ENCODE data around the gene MSI2.

MSI2 gene

DNA sequence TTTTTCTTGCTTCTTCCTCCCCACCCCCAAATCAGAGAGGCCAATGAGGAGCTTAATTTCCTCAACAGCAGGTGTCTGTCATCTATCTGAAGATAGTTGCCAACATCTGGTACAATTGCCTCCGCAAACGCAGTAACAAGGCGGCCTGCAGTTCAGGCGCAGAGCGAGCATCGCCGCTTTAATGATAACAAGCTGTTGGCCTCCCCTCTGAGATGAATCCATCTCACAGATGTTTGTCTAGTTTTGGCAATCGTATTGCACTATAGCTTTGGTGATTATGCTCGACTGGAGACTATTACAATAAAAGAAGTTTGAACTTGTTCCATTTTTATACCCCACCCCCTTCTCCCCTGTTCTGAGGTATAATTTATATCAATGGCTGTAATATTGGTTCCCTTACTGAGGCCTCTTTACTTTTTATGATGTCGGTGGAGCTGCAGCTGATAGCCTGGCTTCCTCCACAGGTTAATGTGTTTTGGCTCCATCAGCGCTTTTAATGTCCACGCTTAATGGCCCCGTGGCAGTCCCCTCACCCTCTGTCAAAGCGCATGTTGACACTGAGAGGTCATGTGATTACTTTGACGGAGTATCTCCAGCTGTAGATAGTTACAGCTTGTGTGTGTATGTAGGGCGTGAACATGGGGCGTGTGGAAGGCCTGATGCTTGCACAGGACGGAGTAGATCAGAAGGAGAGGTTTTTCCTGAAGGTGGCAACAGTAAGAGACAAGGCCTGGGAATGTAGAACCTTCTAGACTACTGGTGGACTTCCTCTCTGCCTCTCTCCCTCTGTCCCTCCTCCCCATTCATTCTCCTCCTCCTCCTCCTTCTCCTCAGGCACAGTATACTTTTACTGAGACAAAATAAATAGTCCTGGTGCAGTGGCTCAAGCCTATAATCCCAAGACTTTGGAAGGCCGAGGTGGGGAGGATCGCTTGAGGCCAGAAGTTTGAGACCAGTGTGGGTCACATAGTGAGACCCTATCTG lies 164.7 kb downstream of the MSI2 start:
- DNase-seq = no peak

DNA sequence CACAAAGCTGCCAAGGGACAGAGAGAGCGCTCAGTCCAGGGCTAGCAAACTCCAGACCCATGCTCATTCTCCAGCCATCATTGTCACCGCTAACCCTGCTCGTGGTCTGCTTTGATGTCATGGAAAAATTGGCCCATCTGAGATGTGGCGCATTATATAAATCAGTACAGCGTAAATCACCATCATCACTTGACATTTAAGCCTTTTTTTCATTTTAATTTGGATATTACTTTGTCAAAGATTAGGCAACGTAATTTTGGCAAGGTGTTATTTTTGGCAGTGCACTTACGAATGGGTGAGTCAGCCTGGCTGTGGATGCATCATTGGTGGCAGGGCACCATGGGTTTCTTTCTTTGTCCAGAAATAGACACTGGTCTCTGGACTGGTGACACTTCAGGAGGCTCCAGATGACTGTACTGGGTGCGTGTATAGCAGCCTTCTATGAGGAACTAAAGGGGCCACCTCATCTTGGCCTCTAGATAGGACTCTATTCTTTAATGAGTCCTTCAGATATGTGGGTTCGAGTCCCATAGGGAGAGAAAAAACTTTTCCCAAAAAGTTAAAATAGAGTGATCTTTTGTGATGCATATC lies 166.3 kb downstream of the MSI2 start:
- no peak for DNase-seq

DNA sequence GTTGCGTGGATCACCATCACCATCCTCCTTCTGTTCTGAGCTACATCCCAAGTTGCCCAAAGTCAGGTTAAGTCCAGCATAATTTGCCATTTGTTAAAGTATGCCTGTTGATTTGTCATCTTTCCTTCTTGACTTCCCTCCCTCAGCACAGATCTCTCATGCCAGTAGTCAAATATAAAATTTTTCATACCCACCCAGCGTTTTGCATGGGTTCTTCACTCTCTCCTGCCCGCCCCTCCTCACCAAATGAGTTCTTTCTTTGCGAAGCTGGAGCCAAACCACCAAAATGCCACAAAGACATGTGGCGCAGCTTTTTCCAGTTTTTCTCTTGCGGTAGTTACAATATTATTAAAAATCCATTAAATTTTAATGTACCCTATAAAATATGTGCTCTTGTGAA lies 167.2 kb downstream of the MSI2 start:
- no peak for DNase-seq

DNA sequence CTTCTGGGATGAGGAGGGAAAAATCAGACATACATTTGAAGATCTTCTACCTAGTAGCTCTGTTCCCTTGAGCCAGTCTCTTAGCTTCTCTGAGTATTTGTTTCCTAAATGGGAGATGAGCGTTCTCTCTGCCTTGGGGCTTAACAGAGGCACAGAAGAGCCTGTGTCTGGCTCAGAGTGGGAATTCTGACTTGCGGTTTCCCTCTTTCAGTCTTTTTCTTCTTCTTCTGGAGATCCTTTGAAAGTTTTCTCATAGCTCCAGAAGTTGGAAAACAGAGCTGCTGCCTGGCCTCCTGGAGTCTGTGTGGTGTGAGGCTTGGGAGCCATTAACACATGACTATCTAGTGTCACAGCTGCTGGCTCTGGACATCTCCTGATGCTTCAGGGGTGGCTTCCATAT lies 167.9 kb downstream of the MSI2 start:
- DNase-seq = no peak

DNA sequence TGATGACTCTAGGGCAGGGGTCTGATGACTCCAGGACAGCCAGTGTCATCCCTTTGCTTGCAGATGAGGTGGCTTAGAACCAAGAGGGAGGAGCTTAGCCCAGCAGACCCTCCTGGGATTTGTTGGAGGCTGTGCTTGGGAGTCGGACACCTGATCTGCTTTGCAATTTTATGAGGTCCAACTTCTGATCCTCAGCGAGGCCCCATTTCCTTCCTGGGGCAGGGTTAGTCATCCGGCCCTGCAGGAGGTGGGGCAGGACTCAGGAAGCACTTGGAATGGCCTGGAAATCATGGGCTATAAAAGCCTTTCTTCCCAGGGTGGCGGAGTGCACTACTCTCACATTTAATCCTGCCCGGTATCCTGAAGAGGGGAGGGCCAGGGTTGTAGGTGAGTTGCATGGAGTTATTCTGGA lies 168.5 kb downstream of the MSI2 start:
- DNase-seq = no peak

DNA sequence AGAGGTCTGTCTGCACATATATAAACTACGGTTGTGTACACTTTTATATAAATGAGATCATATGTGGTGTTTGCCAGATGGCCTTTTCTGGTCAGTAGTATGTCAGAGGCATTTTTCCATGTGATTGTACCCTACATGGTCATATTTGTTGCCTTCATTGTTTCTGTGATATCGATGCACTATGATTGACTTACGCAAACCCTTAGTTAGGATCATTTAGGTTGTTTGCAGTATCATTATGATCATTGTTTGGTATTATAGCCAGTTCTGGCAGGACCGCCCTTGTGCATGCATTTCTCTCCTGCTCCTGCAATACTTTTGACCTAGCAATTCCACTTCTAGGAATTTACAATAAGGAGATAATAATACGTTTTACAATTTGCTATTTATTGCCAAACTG lies 169.1 kb downstream of the MSI2 start:
- DNase-seq = no peak

DNA sequence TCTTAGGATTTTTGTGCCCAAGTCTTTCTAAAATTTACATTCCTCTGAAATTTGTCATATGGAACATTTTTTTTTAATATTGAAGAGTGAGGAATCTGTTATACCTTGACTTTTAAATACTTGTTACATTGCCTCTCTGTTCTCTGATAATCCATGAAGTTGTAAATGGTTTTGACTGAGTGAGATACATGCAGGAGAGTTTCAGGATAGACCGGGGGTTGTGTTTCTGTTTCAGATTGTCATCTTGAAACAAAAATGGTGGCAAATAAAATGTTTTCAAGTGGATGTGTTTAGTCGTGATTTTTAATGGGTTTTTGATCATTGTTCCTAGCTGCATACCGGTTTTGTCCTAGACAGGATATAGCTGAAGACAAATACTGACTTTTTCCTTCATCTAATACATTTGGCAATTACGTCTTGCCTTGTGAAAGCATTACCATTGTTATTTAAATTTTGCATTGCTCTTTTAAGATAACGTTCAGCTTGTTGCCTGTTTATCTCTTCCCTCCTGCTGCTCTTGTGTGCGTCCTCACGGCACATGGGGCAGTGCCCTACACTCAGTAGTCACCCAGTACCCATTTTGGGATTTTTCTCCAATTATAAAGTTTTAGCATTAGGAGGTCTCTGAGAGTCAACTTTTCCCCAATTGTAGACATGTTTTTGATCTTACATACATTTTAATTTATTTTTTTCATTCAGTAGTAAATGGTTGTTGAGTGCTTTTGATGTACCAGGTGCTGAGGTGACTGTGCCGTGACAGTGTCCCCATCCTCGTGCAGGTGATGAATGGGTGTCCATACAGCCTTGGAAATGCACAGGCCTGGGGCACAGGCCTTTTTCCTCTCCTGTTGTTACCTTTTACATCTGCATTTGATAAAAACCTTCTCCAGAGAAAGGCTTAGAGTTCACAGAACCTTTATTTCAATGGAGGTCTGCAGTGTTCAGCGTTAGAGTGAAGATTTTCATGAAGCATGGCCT lies 169.9 kb downstream of the MSI2 start:
- DNase-seq = no peak

DNA sequence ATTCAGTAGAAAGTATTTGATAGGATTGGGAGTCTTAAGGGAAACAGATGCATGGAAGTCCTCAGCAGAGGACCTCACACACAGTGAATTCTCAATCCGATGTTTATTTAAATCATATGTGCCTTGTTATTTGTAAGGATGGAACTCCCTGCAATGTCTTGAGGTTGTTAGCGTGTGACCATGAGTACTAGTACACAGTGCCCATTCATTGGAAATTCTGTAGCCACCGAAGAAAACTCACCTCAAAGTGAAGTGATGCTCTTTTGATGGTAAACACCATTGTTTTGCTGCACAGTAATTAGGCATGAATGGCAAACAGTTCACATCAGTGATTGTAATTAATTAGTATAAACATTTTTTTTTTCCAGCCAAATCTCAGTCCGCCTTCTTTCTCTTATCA lies 173.6 kb downstream of the MSI2 start:
- no peak for DNase-seq

DNA sequence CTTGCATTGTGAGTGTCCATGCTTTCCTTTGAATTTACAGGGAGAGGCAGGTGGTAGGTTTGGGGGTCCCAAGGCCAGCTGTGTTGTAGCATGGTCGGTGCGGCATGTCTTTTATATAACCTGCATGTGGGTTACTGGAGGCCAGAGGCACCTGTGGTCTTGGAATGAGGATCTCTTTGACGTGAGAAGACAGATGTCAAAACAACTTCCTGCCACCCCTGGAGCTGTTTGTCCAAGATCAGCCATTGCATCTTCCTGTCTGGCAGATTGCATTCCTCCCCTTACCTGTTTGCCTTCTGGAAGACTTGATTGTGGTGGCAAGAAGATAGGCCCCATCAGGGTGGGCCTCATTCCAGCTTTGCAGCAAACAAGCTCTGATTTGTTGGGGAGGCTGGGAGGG lies 175.1 kb downstream of the MSI2 start:
- no peak for DNase-seq

DNA sequence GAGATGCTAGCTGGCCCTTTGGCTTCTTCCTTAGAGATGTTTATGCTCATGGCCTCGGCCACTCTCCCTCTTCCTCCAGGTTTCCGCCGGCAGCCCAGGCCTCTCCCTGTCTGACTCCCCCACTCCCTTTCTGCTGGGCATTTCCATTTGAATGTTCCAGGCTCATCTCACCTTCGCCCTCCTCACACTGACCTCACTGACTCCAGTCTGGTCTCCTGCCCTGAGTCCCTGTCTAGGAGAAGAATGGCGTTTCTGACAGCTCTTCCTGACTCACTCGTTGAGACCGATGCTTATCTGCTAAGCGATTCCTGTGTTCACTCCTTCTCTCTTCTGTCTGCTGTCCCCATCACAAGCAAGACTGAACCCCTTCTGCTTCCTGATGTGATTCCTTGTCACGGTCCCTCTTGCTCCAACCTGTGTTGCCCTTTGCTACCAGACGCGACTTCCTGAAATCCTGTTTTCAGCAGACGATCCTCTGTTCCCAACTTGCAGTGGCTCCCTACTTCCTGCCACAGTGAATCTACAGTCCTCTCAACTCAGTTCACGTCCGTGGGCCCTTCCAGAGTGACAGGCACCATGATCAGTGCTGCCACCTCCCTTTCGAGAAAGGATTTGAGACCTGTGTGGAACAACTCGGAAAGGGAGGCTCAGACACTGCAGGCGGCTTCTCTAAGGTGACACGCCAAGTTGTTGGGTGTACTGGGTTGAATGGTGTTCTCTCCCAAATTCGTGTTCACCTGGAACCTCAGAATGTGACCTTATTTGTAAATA lies 176.4 kb downstream of the MSI2 start:
- no peak for DNase-seq

DNA sequence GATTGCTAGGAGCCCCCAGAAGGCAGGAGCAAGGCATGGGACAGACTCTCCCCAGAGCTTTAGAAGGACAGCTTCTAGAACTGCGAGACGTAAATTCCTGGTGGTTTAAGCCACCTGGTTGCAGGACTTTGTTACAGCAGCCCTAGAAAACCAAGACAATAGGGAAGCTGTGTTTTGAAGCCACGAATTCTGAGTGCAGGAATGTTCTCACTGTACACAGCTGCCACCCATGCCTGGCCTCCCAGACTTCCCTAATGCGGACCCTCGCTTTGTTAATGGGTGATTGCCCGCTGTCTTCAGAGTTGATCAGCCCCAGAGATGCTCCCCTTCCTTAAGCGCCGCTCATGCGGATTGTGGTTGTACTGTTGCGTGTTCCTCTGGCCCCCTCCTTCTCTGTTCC lies 177.1 kb downstream of the MSI2 start:
- DNase-seq = no peak

DNA sequence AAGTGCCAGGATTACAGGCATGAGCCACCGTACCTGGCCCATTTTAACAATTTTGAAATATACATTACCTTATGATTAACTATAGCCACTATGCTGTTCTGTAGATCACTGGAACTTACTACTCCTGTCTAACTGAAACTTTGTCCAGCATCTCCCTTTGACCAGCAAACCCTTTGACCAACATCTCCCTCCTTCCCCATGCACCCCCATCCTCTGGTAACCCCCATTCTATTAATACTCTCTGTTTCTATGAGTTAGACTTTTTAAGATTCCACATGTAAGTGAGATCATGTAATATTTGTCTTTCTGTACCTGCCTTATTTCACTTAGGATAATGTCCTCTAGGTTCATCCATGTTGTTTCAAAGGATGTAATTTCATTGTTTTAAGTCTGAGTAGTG lies 178.0 kb downstream of the MSI2 start:
- DNase-seq = no peak

DNA sequence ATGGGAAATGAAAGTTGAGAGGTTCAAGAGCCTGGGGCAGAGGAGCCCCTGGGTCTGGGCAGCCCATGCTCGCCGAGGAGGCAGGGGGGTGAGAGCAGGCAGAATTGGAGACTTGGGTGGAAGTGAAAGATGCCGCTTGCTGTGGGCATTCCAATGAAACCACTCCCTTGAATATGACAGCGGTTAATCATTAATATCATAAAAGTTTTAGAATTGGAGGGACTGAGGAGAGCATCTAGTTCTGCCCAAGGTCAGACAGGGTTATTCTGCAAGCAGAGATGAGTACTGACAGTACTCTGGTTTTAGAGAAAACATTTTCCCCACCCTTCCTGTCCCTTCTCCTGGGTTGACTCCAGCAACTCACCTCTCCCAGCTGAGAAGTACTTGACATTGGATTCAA lies 180.2 kb downstream of the MSI2 start:
- DNase-seq = no peak

DNA sequence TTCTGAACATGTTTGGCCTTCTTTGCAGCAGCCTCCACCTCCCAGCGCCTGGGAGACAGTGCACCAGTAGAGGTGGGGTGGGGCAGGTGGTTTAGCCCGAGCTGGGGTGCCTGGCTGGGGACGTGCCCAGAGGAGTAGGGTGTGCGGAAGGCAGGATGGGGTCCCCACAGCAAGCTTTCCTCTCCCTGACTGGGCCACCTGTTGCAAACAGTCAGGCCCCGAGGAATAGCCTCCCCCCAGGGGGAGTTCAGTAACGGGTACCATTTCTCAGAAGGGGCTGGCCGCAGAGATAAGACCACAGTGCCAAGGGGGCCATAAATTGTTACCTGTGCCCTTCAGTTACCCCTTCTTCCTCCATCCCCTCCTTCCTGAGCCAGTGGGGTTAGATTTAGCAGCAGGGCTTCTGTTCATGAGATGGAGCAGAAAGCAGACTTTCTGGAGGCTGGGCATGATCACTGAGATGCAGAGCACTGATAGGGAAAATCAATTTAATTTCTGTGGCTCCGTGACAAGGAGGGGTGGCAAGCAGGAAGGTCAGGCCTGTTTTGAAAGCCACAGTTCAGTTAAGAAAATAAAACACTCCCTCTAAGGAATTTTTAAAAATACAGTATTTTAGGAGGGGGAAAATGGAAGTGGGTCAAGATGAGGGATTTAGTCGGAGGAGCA lies 181.9 kb downstream of the MSI2 start:
- DNase-seq = no peak

DNA sequence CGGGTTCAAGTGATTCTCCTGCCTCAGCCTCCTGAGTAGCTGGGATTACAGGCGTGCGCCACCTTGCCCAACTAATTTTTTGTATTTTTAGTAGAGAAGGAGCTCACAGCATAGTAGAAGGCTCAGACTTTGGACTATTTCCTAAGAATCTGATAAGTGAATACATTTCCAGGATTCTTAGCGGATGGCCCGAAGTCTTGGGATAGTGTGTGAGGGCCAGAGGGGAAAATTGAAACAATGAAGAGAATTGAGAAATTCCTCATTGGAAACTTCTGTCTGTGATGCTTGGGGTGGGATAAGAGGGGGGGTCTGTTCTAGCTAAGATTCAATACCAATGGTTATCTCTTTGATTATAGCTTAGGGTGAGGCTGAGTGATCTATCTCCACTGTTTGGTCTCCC lies 183.3 kb downstream of the MSI2 start:
- no peak for DNase-seq

DNA sequence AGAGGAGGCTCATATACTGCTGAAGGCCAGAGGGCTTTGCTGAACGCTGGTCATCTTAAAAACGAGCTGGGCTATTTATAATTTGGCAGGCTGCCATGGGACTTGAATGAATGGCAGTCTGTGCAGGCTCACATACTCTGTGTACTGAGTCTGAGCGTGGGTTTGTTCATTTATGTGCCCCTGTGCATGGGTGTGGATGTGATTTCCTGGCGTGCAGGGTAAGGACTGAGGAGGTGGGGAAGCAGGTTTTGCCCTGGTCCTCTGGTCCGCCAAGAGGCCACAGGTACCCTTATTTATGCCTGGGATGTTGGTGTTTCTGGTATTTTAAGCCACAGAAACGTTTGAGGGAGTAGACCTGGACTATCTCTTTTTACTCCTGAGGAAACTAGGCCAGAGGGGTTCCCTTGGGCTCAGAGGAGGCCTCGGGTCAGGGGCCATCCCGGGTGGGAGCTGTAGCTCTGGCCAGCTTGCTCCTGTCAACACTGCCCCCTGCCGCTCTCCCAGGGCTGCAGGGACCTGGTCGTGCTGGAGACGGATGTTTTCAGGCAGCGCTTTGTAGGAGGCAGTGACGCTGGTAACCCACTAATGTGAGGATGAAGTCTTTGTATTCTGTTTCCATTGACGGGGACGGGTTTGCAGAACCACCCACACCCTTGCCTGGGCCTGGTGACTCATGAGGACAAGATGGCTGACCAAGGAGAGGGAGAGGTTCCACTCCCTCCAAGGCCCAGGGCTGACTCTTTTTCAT lies 184.4 kb downstream of the MSI2 start:
- DNase-seq = peak; percentile 23 to 72 (median 55)

DNA sequence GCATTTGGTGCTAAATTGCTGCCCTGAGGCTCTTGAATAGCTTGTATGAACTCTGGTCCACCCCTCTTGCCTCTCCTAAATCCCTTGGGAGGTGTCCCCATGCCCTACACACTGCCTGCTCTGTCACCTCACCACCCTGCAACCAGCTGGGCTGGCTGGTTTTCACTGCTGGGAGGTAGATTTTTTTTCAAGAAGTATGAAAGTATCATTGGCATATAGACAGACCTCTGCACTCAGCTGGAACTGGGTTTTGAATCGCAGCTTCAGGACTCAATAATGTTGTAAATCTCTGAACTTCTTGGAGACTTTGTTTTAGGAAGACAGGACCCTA lies 184.9 kb downstream of the MSI2 start:
- DNase-seq = no peak

DNA sequence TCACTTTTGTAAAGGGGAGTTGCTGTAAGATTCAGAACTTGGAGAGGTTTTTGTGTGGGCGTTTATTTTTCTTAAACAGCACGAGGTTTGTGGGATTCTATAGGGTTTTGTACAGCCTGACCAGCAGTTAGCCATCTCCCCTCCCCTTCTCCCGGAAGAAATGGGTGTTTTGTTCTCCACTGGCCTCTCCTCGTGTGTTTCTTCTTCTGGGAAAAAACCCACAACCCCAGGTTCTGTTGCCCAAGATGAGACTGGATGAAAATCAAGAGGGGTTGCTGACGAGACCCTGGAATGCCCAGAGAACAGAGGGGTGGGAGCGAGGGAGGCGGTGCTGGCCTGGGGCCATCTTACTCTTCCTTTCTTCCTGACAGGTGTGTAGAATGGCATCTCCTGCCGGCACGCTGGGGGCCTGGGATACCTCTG lies 186.1 kb downstream of the MSI2 start:
- no peak for DNase-seq

DNA sequence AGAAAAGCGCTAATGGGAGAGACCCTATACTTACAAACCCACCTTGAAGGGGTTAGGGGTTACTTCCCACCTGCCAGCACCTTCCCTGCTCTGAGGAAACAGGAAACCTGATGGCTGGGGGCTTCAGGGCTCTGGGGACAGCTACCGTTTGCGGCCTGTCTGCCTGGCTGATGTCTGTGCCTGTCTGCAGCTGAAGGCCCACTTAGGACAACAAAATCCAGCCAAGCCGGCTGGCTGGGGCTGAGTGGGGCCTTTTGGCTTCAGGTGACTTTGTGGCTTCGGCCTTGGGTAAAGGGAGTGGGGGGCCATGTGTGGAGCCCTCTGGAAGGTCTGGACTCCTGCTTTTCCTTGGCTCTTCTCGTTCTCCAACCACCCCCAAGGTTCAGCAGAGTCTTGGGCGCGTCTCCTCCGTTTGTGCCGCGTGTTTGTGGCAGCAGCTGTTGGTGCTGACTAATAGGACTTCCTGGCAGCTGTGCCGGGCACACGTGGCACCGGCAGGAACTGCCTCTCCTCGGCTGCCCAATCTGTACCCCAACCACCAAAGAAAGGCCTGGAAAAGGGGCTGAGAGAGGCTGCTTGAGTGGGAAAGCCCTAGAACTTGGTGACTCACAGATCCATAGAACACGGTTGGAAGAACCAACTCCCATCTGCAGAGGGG lies 186.7 kb downstream of the MSI2 start:
- DNase-seq = peak in 5 of 6 experiments; percentile 3 to 42 (median 18)

DNA sequence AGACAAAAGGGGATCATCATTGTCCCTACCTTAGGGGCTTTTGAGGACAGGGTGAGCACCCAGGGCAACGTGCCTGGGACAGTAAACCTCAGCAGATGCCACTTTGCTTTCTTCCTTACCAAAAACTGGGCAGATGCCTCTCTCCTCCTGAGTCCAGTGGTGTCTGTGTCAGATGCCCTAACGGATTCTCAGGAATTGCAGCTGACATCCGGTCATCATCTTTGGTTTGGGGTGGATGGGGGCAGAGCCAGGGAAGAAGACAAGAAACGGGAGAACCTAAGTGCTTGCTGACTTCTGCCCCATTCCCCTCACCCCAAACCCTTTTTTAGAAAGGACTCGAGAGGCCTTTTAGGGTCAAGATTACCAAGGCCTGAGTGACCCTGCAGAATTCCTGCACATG lies 187.5 kb downstream of the MSI2 start:
- DNase-seq = no peak

Data from stimulated activated naive CD4-positive, alpha-beta T cell (primary cell).